SK-N-SH (cell line): ENCODE data around the gene SP4. TPM values are rescaled to one million over a fixed set of nuclear protein-coding genes. Genes with fewer than 3 reads are reported as not detected.

Experiments
- CTCF ChIA-PET: fragments of 300-600, 350-600 bp; formaldehyde crosslinking; extraction: SDS; loops from one replicate; lab custom pipeline; 2021; lab: Yijun Ruan, JAX
- POLR2A ChIA-PET: fragments of 350-600 bp; sonication (Branson Sonifier 250); formaldehyde crosslinking; extraction: SDS; loops from one replicate; lab custom pipeline; 2020; ENCODE audit warnings: antibody characterized with exemption, inconsistent platforms; lab: Yijun Ruan, JAX
- DNase-seq: peaks from one replicate; pipeline ENCODE4 v3.0.0; 2012
- H2AFZ ChIP-seq: fragments of 200-600 bp; sonication (generic); 2 replicates; pipeline ENCODE4 v1.8.1; 2016; ENCODE audit warnings: antibody characterized with exemption, mild to moderate bottlenecking, low read depth
- H3F3A ChIP-seq: fragments of 200-600 bp; sonication (generic); replicated peaks from 2 replicates; pipeline ENCODE3; 2016; ENCODE audit warnings: antibody characterized with exemption, mild to moderate bottlenecking; ENCODE audit not compliant: insufficient read depth
- H3K27ac ChIP-seq, 2 experiments: fragments of 200-500 bp in 1 of 2; fragments of 200-600 bp in 1 of 2; sonication (Bioruptor generic) in 1 of 2; sonication (generic), shearing (Covaris generic) in 1 of 2; 2 replicates each; pipeline versions ENCODE4 v1.5.1 to v1.6.1; 2014 to 2016; ENCODE audit warnings: low read depth in 2 of 2, inconsistent platforms in 1 of 2, low read length in 1 of 2, mild to moderate bottlenecking in 1 of 2, mixed read lengths in 1 of 2
- H3K27me3 ChIP-seq: fragments of 200-600 bp; sonication (generic), shearing (Covaris generic); 2 replicates; pipeline ENCODE4 v1.6.1; 2016; ENCODE audit warnings: mixed run types; ENCODE audit not compliant: insufficient read depth
- H3K36me3 ChIP-seq, 2 experiments: fragments of 200-500 bp in 1 of 2; fragments of 200-600 bp in 1 of 2; sonication (Bioruptor generic) in 1 of 2; sonication (generic) in 1 of 2; replicated peaks in 1 of 2; 2 replicates each; pipeline versions ENCODE3 to v1.5.1; 2014 to 2016; ENCODE audit warnings: low read length in 1 of 2, mild to moderate bottlenecking in 1 of 2; ENCODE audit not compliant: insufficient read depth in 2 of 2, control insufficient read depth in 1 of 2
- H3K4me1 ChIP-seq, 2 experiments: fragments of 200-500 bp in 1 of 2; fragments of 200-600 bp in 1 of 2; sonication (Bioruptor generic) in 1 of 2; sonication (generic), shearing (Covaris generic) in 1 of 2; 2 replicates each; pipeline versions ENCODE4 v1.5.1 to v1.6.1; 2014 to 2016; ENCODE audit warnings: low read depth in 1 of 2, low read length in 1 of 2, mixed run types in 1 of 2; ENCODE audit not compliant: insufficient read depth in 2 of 2, control insufficient read depth in 1 of 2
- H3K4me2 ChIP-seq: fragments of 200-600 bp; sonication (generic), shearing (Covaris generic); 2 replicates; pipeline ENCODE4 v1.6.1; 2017; ENCODE audit warnings: mixed run types
- H3K4me3 ChIP-seq, 2 experiments: fragments of 200-500 bp in 1 of 2; fragments of 200-600 bp in 1 of 2; sonication (Bioruptor generic) in 1 of 2; sonication (generic), shearing (Covaris generic) in 1 of 2; 2 replicates each; pipeline versions ENCODE4 v1.5.1 to v1.8.1; 2014 to 2016; ENCODE audit warnings: low read depth in 2 of 2, inconsistent platforms in 1 of 2, low read length in 1 of 2, mild to moderate bottlenecking in 1 of 2, mixed read lengths in 1 of 2, moderate library complexity in 1 of 2
- H3K79me2 ChIP-seq: fragments of 200-600 bp; sonication (generic); 2 replicates; pipeline ENCODE4 v1.8.1; 2017; ENCODE audit warnings: mild to moderate bottlenecking; ENCODE audit not compliant: insufficient read depth
- H3K9ac ChIP-seq: fragments of 200-600 bp; sonication (generic); 2 replicates; pipeline ENCODE4 v1.6.1; 2017; ENCODE audit warnings: mixed run types
- H3K9me2 ChIP-seq: fragments of 200-600 bp; sonication (generic); 2 replicates; pipeline ENCODE4 v1.6.1; 2017; ENCODE audit warnings: mixed run types
- H3K9me3 ChIP-seq: fragments of 200-600 bp; sonication (generic); 2 replicates; pipeline ENCODE4 v1.6.1; 2017; ENCODE audit warnings: mixed run types, mild to moderate bottlenecking, moderate library complexity
- H4K20me1 ChIP-seq: fragments of 200-600 bp; sonication (generic); 2 replicates; pipeline ENCODE4 v1.6.1; 2017; ENCODE audit warnings: mild to moderate bottlenecking, mixed run types; ENCODE audit not compliant: insufficient read depth
- CTCF ChIP-seq: fragments of 200-600 bp; sonication (generic); IDR thresholded peaks from 2 replicates; pipeline ENCODE4 v1.6.1; 2017; ENCODE audit warnings: antibody characterized with exemption, mild to moderate bottlenecking, moderate library complexity
- ELF1 ChIP-seq: IDR thresholded peaks from 2 replicates; pipeline ENCODE4 v1.4.0; 2012
- FOXM1 ChIP-seq: IDR thresholded peaks from 2 replicates; pipeline ENCODE4 v1.4.0; 2012; ENCODE audit warnings: low read depth, mild to moderate bottlenecking
- GABPA ChIP-seq: IDR thresholded peaks from 2 replicates; pipeline ENCODE4 v1.4.0; 2012; ENCODE audit warnings: low read depth, mild to moderate bottlenecking
- GATA2 ChIP-seq: sonication (generic); formaldehyde crosslinking; IDR thresholded peaks from 2 replicates; pipeline ENCODE4 v1.5.0; 2020; ENCODE audit warnings: mild to moderate bottlenecking, missing genetic modification reagents
- IRF3 ChIP-seq: fragments of 150-350 bp; IDR thresholded peaks from 2 replicates; pipeline ENCODE4 v1.6.1; 2016; ENCODE audit warnings: mild to moderate bottlenecking, low read depth, low read length
- JUND ChIP-seq: IDR thresholded peaks from 2 replicates; pipeline ENCODE4 v1.4.0; 2012
- MEF2A ChIP-seq: IDR thresholded peaks from 2 replicates; pipeline ENCODE4 v1.4.0; 2012; ENCODE audit warnings: low read depth, borderline replicate concordance
- NRF1 ChIP-seq: IDR thresholded peaks from 2 replicates; pipeline ENCODE4 v1.6.1; 2012; ENCODE audit warnings: low read depth, mild to moderate bottlenecking, low read length
- RAD21 ChIP-seq: IDR thresholded peaks from 2 replicates; pipeline ENCODE4 v1.6.1; 2012; ENCODE audit warnings: mild to moderate bottlenecking, low read length
- SIN3A ChIP-seq: IDR thresholded peaks from 2 replicates; pipeline ENCODE4 v1.6.1; 2012; ENCODE audit warnings: low read depth, mild to moderate bottlenecking, low read length, moderate library complexity, borderline replicate concordance
- SMC3 ChIP-seq: IDR thresholded peaks from 2 replicates; pipeline ENCODE4 v1.6.1; 2012; ENCODE audit warnings: low read depth, low read length, improper control_type of control experiment
- TCF12 ChIP-seq: IDR thresholded peaks from 2 replicates; pipeline ENCODE4 v1.4.0; 2012
- TEAD4 ChIP-seq: IDR thresholded peaks from 2 replicates; pipeline ENCODE4 v1.4.0; 2012; ENCODE audit warnings: mild to moderate bottlenecking, borderline replicate concordance; ENCODE audit not compliant: insufficient read depth
- YY1 ChIP-seq: IDR thresholded peaks from 2 replicates; pipeline ENCODE4 v1.4.0; 2012; ENCODE audit warnings: low read depth, mild to moderate bottlenecking
- ZBTB33 ChIP-seq: IDR thresholded peaks from 2 replicates; pipeline ENCODE4 v1.4.0; 2012; ENCODE audit warnings: low read depth, borderline replicate concordance
- WGBS: methylation state at CpG from one replicate; pipeline ENCODE4 v1.1.6; 2017; ENCODE audit warnings: low lambda C conversion rate; 5-methylcytosine and 5-hydroxymethylcytosine counted together
- polyA plus RNA-seq, 3 experiments: library from polyadenylated mRNA; depleted of rRNA; stranded (reverse); fragments of >200 nt; gene quantifications; 2 replicates each; pipeline ENCODE4 v1.2.3, GENCODE V29; 2012
- TF ChIP-seq, protein P1 (sequence below): IDR thresholded peaks from 2 replicates; pipeline ENCODE4 v1.4.0; 2012; ENCODE audit warnings: low read depth, borderline replicate concordance
- TF ChIP-seq, protein P2 (sequence below): IDR thresholded peaks from 2 replicates; pipeline ENCODE4 v1.4.0; 2012; ENCODE audit warnings: low read depth

The SP4 gene
- polyA plus RNA-seq, 1 of the 3 experiments (the other 2 are of a cell fraction) = 1.1 TPM

DNA sequence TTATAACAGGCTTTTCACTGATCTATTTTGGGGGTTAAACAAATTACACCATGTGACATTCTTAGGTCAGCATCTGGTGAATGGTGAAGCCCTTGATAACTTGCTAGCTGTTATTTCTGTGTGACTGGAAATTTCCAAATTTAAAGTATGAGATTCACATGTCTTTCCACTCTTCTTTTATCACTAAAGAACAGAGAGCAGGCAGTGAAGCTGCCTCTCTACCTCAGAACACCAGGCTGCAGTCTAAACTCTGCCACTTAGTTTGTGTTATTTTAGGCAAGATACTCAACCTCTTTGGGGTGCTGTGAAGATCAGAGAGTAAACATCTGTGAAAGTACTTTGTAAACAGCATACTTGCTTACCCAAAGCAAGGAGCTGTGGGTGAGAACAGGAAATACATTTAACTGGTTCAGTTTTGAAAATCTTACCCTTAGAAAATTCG is 15.5 kb upstream of the SP4 start:
- no peaks in the 10 kb centered on the region for H3K36me3 ChIP-seq
- H3K27me3 ChIP-seq = peaks cover 5% of the 10 kb centered on the region
- H4K20me1 ChIP-seq = no peaks in the 10 kb centered on the region
- no peak overlapping the region for H3K4me3 ChIP-seq
- no peak for DNase-seq
- H2AFZ ChIP-seq = no peak overlapping the region
- H3K9ac ChIP-seq = no peak overlapping the region
- H3F3A ChIP-seq = no peaks in the 10 kb centered on the region
- no peaks in the 10 kb centered on the region for H3K4me1 ChIP-seq
- H3K4me2 ChIP-seq = no peak overlapping the region
- ChIA-PET CTCF (interaction anchor here (1.5 kb wide), 1 partner anchor 10 kb away, joined by 4 read pairs; no protein-coding TSS in a partner anchor), POLR2A (interaction anchor here (0.9 kb wide), 1 partner anchor 8 kb away, joined by 3 read pairs; no protein-coding TSS in a partner anchor)
- H3K79me2 ChIP-seq = no peaks in the 10 kb centered on the region
- no peaks in the 10 kb centered on the region for H3K9me2 ChIP-seq
- H3K9me3 ChIP-seq = no peaks in the 10 kb centered on the region
- 0% methylated on average over 1 of the region's 1 CpG for WGBS
- TF ChIP-seq, protein P1, sequence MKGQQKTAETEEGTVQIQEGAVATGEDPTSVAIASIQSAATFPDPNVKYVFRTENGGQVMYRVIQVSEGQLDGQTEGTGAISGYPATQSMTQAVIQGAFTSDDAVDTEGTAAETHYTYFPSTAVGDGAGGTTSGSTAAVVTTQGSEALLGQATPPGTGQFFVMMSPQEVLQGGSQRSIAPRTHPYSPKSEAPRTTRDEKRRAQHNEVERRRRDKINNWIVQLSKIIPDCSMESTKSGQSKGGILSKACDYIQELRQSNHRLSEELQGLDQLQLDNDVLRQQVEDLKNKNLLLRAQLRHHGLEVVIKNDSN = no peak
- TF ChIP-seq GABPA (no peak), GATA2 (CRISPR knock-in tag) (no peak), MEF2A (no peak), FOXM1 (no peak), ZBTB33 (no peak), RAD21 (no peak), CTCF (no peak), NRF1 (no peak)
- H3K27ac ChIP-seq = no peak overlapping the region

GRCh38 chr7:21412957-21413356 is 14.9 kb upstream of the SP4 start:
- Histone ChIP-seq H3K9ac (no peak overlapping the region), H3K4me2 (no peak overlapping the region), H3K4me1 (no peaks in the 10 kb centered on the region), H3K9me2 (no peaks in the 10 kb centered on the region), H3F3A (no peaks in the 10 kb centered on the region), H4K20me1 (no peaks in the 10 kb centered on the region), H3K27me3 (peaks cover 5% of the 10 kb centered on the region), H3K9me3 (no peaks in the 10 kb centered on the region), H2AFZ (no peak overlapping the region), H3K4me3 (no peak overlapping the region), H3K79me2 (no peaks in the 10 kb centered on the region), H3K36me3 (no peaks in the 10 kb centered on the region), H3K27ac (no peak overlapping the region)
- ChIA-PET CTCF (interaction anchor here (0.7 to 1.5 kb wide), 3 partner anchors 10 to 21 kb away, joined by 3 to 4 read pairs (median 4); no protein-coding TSS in a partner anchor), POLR2A (interaction anchor here (0.9 kb wide), 1 partner anchor 8 kb away, joined by 3 read pairs; no protein-coding TSS in a partner anchor)
- no peak for DNase-seq
- WGBS = 6% methylated on average over 2 of the region's 2 CpGs
- no peak for TF ChIP-seq SIN3A
- no peak for TF ChIP-seq JUND
- TF ChIP-seq MEF2A = no peak
- TF ChIP-seq, protein P2, sequence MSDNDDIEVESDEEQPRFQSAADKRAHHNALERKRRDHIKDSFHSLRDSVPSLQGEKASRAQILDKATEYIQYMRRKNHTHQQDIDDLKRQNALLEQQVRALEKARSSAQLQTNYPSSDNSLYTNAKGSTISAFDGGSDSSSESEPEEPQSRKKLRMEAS = no peak
- no peak for TF ChIP-seq ELF1
- TF ChIP-seq NRF1 = no peak
- no peak for TF ChIP-seq IRF3
- no peak for TF ChIP-seq TEAD4
- TF ChIP-seq SMC3 = no peak
- no peak for TF ChIP-seq TCF12
- TF ChIP-seq YY1 = no peak
- TF ChIP-seq FOXM1 = no peak
- no peak for TF ChIP-seq CTCF
